HG03575 (cell line): ENCODE results near the gene PADI3.
"Not testable (repeated sequence)": the region's sequence is repeated elsewhere in the genome, so short reads cannot be mapped to it uniquely, and the experiment has no call there.

Experiments used
- ATAC-seq: cut with Tn5 transposase; IDR thresholded peaks from one replicate; pipeline ENCODE4 v1.9.1; 2021; ENCODE audit not compliant: unreplicated experiment, insufficient number of reproducible peaks, low FRiP score; ENCODE audit errors: extremely low read depth

PADI3 gene

GRCh38 chr1:17310068-17310640 lies 61.3 kb downstream of the PADI3 start:
- ATAC-seq, result no peak

GRCh38 chr1:17313530-17314309 lies 64.8 kb downstream of the PADI3 start:
- ATAC-seq, result no peak

- ATAC-seq, result no peak
These were observed 65.6 kb downstream of the PADI3 start for GRCh38 chr1:17314491-17314971.

GRCh38 chr1:17315542-17316130 lies 66.7 kb downstream of the PADI3 start:
- ATAC-seq, result no peak

- no peak for ATAC-seq
These were observed 67.8 kb downstream of the PADI3 start for GRCh38 chr1:17316704-17317103.

GRCh38 chr1:17318262-17318661 lies 69.4 kb downstream of the PADI3 start:
- no peak for ATAC-seq

- no peak for ATAC-seq
These were observed 70.9 kb downstream of the PADI3 start for GRCh38 chr1:17319561-17320350.

- ATAC-seq, result not testable (repeated sequence)
These were observed 73.0 kb downstream of the PADI3 start for GRCh38 chr1:17321857-17322390.

- ATAC-seq, result no peak
These were observed 80.0 kb downstream of the PADI3 start for GRCh38 chr1:17328855-17329254.

GRCh38 chr1:17329610-17330009 lies 80.7 kb downstream of the PADI3 start:
- no peak for ATAC-seq

- no peak for ATAC-seq
These were observed 82.0 kb downstream of the PADI3 start for GRCh38 chr1:17330856-17331255.

GRCh38 chr1:17333081-17333480 lies 84.2 kb downstream of the PADI3 start:
- no peak for ATAC-seq
